ENCODE data around the gene EXOC8.

EXOC8 gene

GRCh38 chr1:231313661-231314060, 24.0 kb downstream of the EXOC8 start:
- FAIRE-seq (no peak), DNase-seq (ENCODE audit: insufficient read length, low spot score) (no peak)
- TF ChIP-seq POU2F2 (IDR thresholded peaks at IDR 0.05; ENCODE audit: low read depth, low read length) (no peak), TAF1 (IDR thresholded peaks at IDR 0.05; ENCODE audit: low read depth, low read length) (no peak), SPI1 (IDR thresholded peaks at IDR 0.05; ENCODE audit: low read depth, low read length) (no peak), PAX5 (IDR thresholded peaks at IDR 0.05; ENCODE audit: insufficient read depth, low read length, severe bottlenecking) (no peak), POLR2AphosphoS5 (IDR thresholded peaks at IDR 0.05; ENCODE audit: low read depth, low read length) (no peak), POLR2A (IDR thresholded peaks at IDR 0.05; ENCODE audit: low read depth, low read length) (no peak)

- DNase-seq (ENCODE audit: insufficient read length, low spot score), result no peak
- FAIRE-seq, result no peak
These were observed 25.2 kb downstream of the EXOC8 start for GRCh38 chr1:231312432-231312788.

GRCh38 chr1:231311720-231312431, 25.8 kb downstream of the EXOC8 start:
- no peak for FAIRE-seq
- DNase-seq (ENCODE audit: insufficient read length, low spot score), result no peak

More at GRCh38 chr1:231312432-231312788, 25.2 kb downstream of the EXOC8 start:
- TF ChIP-seq POLR2A (IDR thresholded peaks at IDR 0.05; ENCODE audit: low read depth, low read length) (no peak), PAX5 (IDR thresholded peaks at IDR 0.05; ENCODE audit: insufficient read depth, low read length, severe bottlenecking) (no peak), POU2F2 (IDR thresholded peaks at IDR 0.05; ENCODE audit: low read depth, low read length) (no peak), POLR2AphosphoS5 (IDR thresholded peaks at IDR 0.05; ENCODE audit: low read depth, low read length) (no peak), TAF1 (IDR thresholded peaks at IDR 0.05; ENCODE audit: low read depth, low read length) (no peak), SPI1 (IDR thresholded peaks at IDR 0.05; ENCODE audit: low read depth, low read length) (no peak)

GRCh38 chr1:231310391-231310934, 27.2 kb downstream of the EXOC8 start:
- FAIRE-seq (no peak), DNase-seq (ENCODE audit: insufficient read length, low spot score) (no peak)
- TF ChIP-seq TAF1 (IDR thresholded peaks at IDR 0.05; ENCODE audit: low read depth, low read length) (no peak), POLR2A (IDR thresholded peaks at IDR 0.05; ENCODE audit: low read depth, low read length) (no peak), PAX5 (IDR thresholded peaks at IDR 0.05; ENCODE audit: insufficient read depth, low read length, severe bottlenecking) (no peak), SPI1 (IDR thresholded peaks at IDR 0.05; ENCODE audit: low read depth, low read length) (no peak), POLR2AphosphoS5 (IDR thresholded peaks at IDR 0.05; ENCODE audit: low read depth, low read length) (no peak), POU2F2 (IDR thresholded peaks at IDR 0.05; ENCODE audit: low read depth, low read length) (no peak)

More at GRCh38 chr1:231311720-231312431, 25.8 kb downstream of the EXOC8 start:
- no peak for TF ChIP-seq PAX5 (IDR thresholded peaks at IDR 0.05; ENCODE audit: insufficient read depth, low read length, severe bottlenecking)
- no peak for TF ChIP-seq POU2F2 (IDR thresholded peaks at IDR 0.05; ENCODE audit: low read depth, low read length)
- TF ChIP-seq TAF1 (IDR thresholded peaks at IDR 0.05; ENCODE audit: low read depth, low read length), result no peak
- no peak for TF ChIP-seq POLR2A (IDR thresholded peaks at IDR 0.05; ENCODE audit: low read depth, low read length)
- no peak for TF ChIP-seq SPI1 (IDR thresholded peaks at IDR 0.05; ENCODE audit: low read depth, low read length)
- TF ChIP-seq POLR2AphosphoS5 (IDR thresholded peaks at IDR 0.05; ENCODE audit: low read depth, low read length), result no peak

- no peak for TF ChIP-seq POLR2A (IDR thresholded peaks at IDR 0.05; ENCODE audit: low read depth, low read length)
- TF ChIP-seq PAX5 (IDR thresholded peaks at IDR 0.05; ENCODE audit: insufficient read depth, low read length, severe bottlenecking), result no peak
- TF ChIP-seq SPI1 (IDR thresholded peaks at IDR 0.05; ENCODE audit: low read depth, low read length), result no peak
- no peak for TF ChIP-seq POU2F2 (IDR thresholded peaks at IDR 0.05; ENCODE audit: low read depth, low read length)
- no peak for TF ChIP-seq TAF1 (IDR thresholded peaks at IDR 0.05; ENCODE audit: low read depth, low read length)
- TF ChIP-seq POLR2AphosphoS5 (IDR thresholded peaks at IDR 0.05; ENCODE audit: low read depth, low read length), result no peak
- FAIRE-seq (no peak), DNase-seq (ENCODE audit: insufficient read length, low spot score) (no peak)
These were observed 35.7 kb downstream of the EXOC8 start for GRCh38 chr1:231301990-231302389.

- TF ChIP-seq POLR2AphosphoS5 (IDR thresholded peaks at IDR 0.05; ENCODE audit: low read depth, low read length) (no peak), POU2F2 (IDR thresholded peaks at IDR 0.05; ENCODE audit: low read depth, low read length) (no peak), POLR2A (IDR thresholded peaks at IDR 0.05; ENCODE audit: low read depth, low read length) (no peak), TAF1 (IDR thresholded peaks at IDR 0.05; ENCODE audit: low read depth, low read length) (no peak), SPI1 (IDR thresholded peaks at IDR 0.05; ENCODE audit: low read depth, low read length) (no peak), PAX5 (IDR thresholded peaks at IDR 0.05; ENCODE audit: insufficient read depth, low read length, severe bottlenecking) (no peak)
- FAIRE-seq, result no peak
- DNase-seq (ENCODE audit: insufficient read length, low spot score), result no peak
These were observed 41.7 kb downstream of the EXOC8 start for GRCh38 chr1:231295938-231296337.

- DNase-seq (ENCODE audit: insufficient read length, low spot score) (no peak), FAIRE-seq (no peak)
These were observed 51.0 kb downstream of the EXOC8 start for GRCh38 chr1:231286603-231287002.

GRCh38 chr1:231284441-231284840, 53.2 kb downstream of the EXOC8 start:
- TF ChIP-seq SPI1 (IDR thresholded peaks at IDR 0.05; ENCODE audit: low read depth, low read length) (no peak), POLR2AphosphoS5 (IDR thresholded peaks at IDR 0.05; ENCODE audit: low read depth, low read length) (no peak), POU2F2 (IDR thresholded peaks at IDR 0.05; ENCODE audit: low read depth, low read length) (no peak), POLR2A (IDR thresholded peaks at IDR 0.05; ENCODE audit: low read depth, low read length) (no peak), PAX5 (IDR thresholded peaks at IDR 0.05; ENCODE audit: insufficient read depth, low read length, severe bottlenecking) (no peak), TAF1 (IDR thresholded peaks at IDR 0.05; ENCODE audit: low read depth, low read length) (no peak)
- DNase-seq (ENCODE audit: insufficient read length, low spot score) (no peak), FAIRE-seq (no peak)

More at GRCh38 chr1:231286603-231287002, 51.0 kb downstream of the EXOC8 start:
- TF ChIP-seq POLR2A (IDR thresholded peaks at IDR 0.05; ENCODE audit: low read depth, low read length) (no peak), SPI1 (IDR thresholded peaks at IDR 0.05; ENCODE audit: low read depth, low read length) (peak; percentile 48)
